Ovary (tissue), 10 donors: Measurements from ENCODE around the gene CNOT1. TPM values are rescaled to one million over a fixed set of nuclear protein-coding genes. Genes with fewer than 3 reads are reported as not detected.

Experiments used
- DNase-seq, 5 donors: peaks; one replicate each; pipeline ENCODE4 v3.0.0-alpha.2; 2019 to 2020
- H3K27ac ChIP-seq, 2 donors: fragments of 200-600 bp; one replicate each; pipeline versions ENCODE4 v1.5.1 to v1.8.0; 2019 to 2022
- H3K27me3 ChIP-seq: fragments of 200-600 bp; one replicate; pipeline ENCODE4 v1.8.0; 2022
- H3K36me3 ChIP-seq: fragments of 200-600 bp; sonication (generic); one replicate; pipeline ENCODE4 v1.5.1; 2019
- H3K4me1 ChIP-seq: one replicate; pipeline ENCODE4 v1.8.1; 2013; ENCODE audit warnings: mild to moderate bottlenecking, moderate library complexity; ENCODE audit not compliant: insufficient read depth
- H3K4me3 ChIP-seq: fragments of 200-600 bp; sonication (generic); one replicate; pipeline ENCODE4 v1.5.1; 2017
- H3K9me3 ChIP-seq, 2 donors: fragments of 200-600 bp in 1 of 2; sonication (generic) in 1 of 2; one replicate each; pipeline versions ENCODE4 v1.5.1 to v1.8.1; 2013 to 2019; ENCODE audit warnings: mild to moderate bottlenecking in 1 of 2, moderate library complexity in 1 of 2
- CTCF ChIP-seq, 3 donors: fragments of 450-650 bp in 2 of 3; fragments of 200-600 bp in 1 of 3; IDR thresholded peaks; one replicate each; pipeline versions ENCODE4 v1.5.1 to v1.8.0; 2016 to 2022; ENCODE audit warnings: antibody characterized with exemption in 3 of 3, mild to moderate bottlenecking in 1 of 3
- EP300 ChIP-seq: sonication (generic); formaldehyde crosslinking; IDR thresholded peaks from one replicate; pipeline ENCODE4 v1.6.1; 2017; ENCODE audit warnings: antibody characterized with exemption
- POLR2A ChIP-seq: fragments of 450-650 bp; IDR thresholded peaks from one replicate; pipeline ENCODE4 v1.6.1; 2017; ENCODE audit warnings: antibody characterized with exemption, mild to moderate bottlenecking, moderate library complexity
- WGBS, 3 donors: extraction: QIAGEN DNeasy Blood & Tissue Kit in 1 of 3; methylation state at CpG; one replicate each; pipeline versions ENCODE4 v1.1.5 to v1.1.7; 2013 to 2017; 5-methylcytosine and 5-hydroxymethylcytosine counted together
- intact Hi-C, 4 donors: fragments of 100-400 bp; cut with DNase I; formaldehyde crosslinking; loops; one replicate each; pipeline versions ENCODE4 v1.11.0 to v1.15.1; 2022 to 2023
- long read RNA-seq, 3 donors: library from polyadenylated mRNA in 2 of 3; unstranded in 2 of 3; transcript quantifications; one replicate each; pipeline ENCODE4 v2.0.0 and lab custom pipeline, GENCODE V29; 2021 to 2026
- polyA plus RNA-seq, 2 donors: library from polyadenylated mRNA; stranded (reverse); fragments of 200-250 nt in 1 of 2; fragments of 350-450 nt in 1 of 2; fragmentation: Illumina TruSeq in 1 of 2; extraction: RNeasy Lipid Tissue Mini Kit (QIAGEN cat#74804) in 1 of 2; gene quantifications; one replicate each; pipeline ENCODE4 v1.2.3, GENCODE V29; 2013 to 2014
- total RNA-seq, 7 donors: library from RNA; depleted of rRNA in 2 of 7; stranded (reverse); fragments of >200 nt in 2 of 7; fragmentation: NEBNext Ultra II Directional in 3 of 7; extraction: Animal tissue kit (Norgen Biotek cat#: 25700) in 3 of 7; gene quantifications; one replicate each; pipeline versions ENCODE4 v1.1.0 to v1.2.4, GENCODE V29; 2016 to 2023
- donor health status: DM: no; HTN: no; CAD: no; lungs with moderate emphysema.
- donor health status: DM: no; HTN: no; CAD: no.
- donor health status: Bipolar disorder and iron deficiency.
- donor health status: DM: yes; HTN: yes; CAD: no.
- donor health status: DM: no; HTN: no; CAD: no.
- donor health status: DM: yes; HTN: yes; CAD: no.

Gene CNOT1
- total RNA-seq (100 to 1,000 TPM in 5 of 7 donors, 10 to 100 TPM in 2; 64.7 to 145 (median 126) TPM), polyA plus RNA-seq (100 to 1,000 TPM in 1 of 2 donors, 10 to 100 TPM in 1; 63.8 to 105 TPM)
- long read RNA-seq, donor 1, partial matches to known transcripts = 12 of 19 reads
- long read RNA-seq, donor 1, other reads (novel, unspliced or antisense) = 6 of 19 reads
- long read RNA-seq, donor 2, full-length matches to known transcripts = 8 of 21 reads
- long read RNA-seq, donor 2, partial matches to known transcripts = 13 of 21 reads
- long read RNA-seq, donor 2, other reads (novel, unspliced or antisense) = 0 of 21 reads
- long read RNA-seq, donor 3, full-length matches to known transcripts = 18 of 42 reads
- long read RNA-seq, donor 3, partial matches to known transcripts = 15 of 42 reads
- long read RNA-seq, donor 3, other reads (novel, unspliced or antisense) = 9 of 42 reads

- intact Hi-C loops = loop anchor here in 2 of 4 donors (10.0 kb wide), 1 partner anchor 115 kb away; the partner anchor contains the start of gene SETD6 (in 2 of the 2)
- no peak for TF ChIP-seq CTCF (IDR thresholded peaks at IDR 0.05)
- TF ChIP-seq POLR2A = peak; percentile 82
- Histone ChIP-seq H3K4me1 (peaks cover 6% of the 10 kb centered on the region), H3K9me3 (no peaks in the 10 kb centered on the region), H3K27me3 (no peaks in the 10 kb centered on the region), H3K4me3 (peak within 1 kb of the TSS; percentile 98), H3K36me3 (no peaks in the 10 kb centered on the region), H3K27ac (peak within 1 kb of the TSS; percentile 92 to 96)
- 0 to 1% (median 1%) methylated on average over 61 of the region's 61 CpGs for WGBS, 3 donors
- DNase-seq = peak; percentile 97 to 99 (median 98)
Measured at GRCh38 chr16:58629733-58630640, at the start of gene CNOT1. Gene CNOT1 (minus strand): TSS chr16:58629826. CDS start chr16:58599337, 30,489 bp downstream.

GRCh38 chr16:58678716-58679115 is 49.1 kb upstream of the CNOT1 start:
- TF ChIP-seq EP300 = no peak
- no peak for TF ChIP-seq POLR2A
- TF ChIP-seq CTCF (IDR thresholded peaks at IDR 0.05) = no peak
- no peak overlapping the region for H3K4me3 ChIP-seq
- H3K4me1 ChIP-seq = no peaks in the 10 kb centered on the region
- H3K9me3 ChIP-seq = no peaks in the 10 kb centered on the region
- no peaks in the 10 kb centered on the region for H3K27me3 ChIP-seq
- H3K36me3 ChIP-seq = no peaks in the 10 kb centered on the region
- 61 to 65% (median 65%) methylated on average over 3 of the region's 3 CpGs for WGBS, 3 donors
- DNase-seq = no peak
- H3K27ac ChIP-seq = no peak overlapping the region
- intact Hi-C loops = no loop called here

GRCh38 chr16:58678269-58678668 is 48.6 kb upstream of the CNOT1 start:
- Histone ChIP-seq H3K36me3 (no peaks in the 10 kb centered on the region), H3K27me3 (no peaks in the 10 kb centered on the region), H3K9me3 (no peaks in the 10 kb centered on the region), H3K4me1 (no peaks in the 10 kb centered on the region), H3K27ac (no peak overlapping the region), H3K4me3 (no peak overlapping the region)
- no peak for DNase-seq
- intact Hi-C loops = no loop called here
- WGBS, 3 donors = 97 to 98% (median 98%) methylated on average over 4 of the region's 4 CpGs
- TF ChIP-seq POLR2A (no peak), CTCF (IDR thresholded peaks at IDR 0.05) (no peak), EP300 (no peak)

GRCh38 chr16:58670946-58671583 is 41.4 kb upstream of the CNOT1 start:
- Histone ChIP-seq H3K27ac (no peak overlapping the region), H3K9me3 (no peaks in the 10 kb centered on the region), H3K4me3 (no peak overlapping the region), H3K27me3 (no peaks in the 10 kb centered on the region), H3K36me3 (no peaks in the 10 kb centered on the region), H3K4me1 (no peaks in the 10 kb centered on the region)
- TF ChIP-seq CTCF (IDR thresholded peaks at IDR 0.05) = no peak
- no peak for TF ChIP-seq POLR2A
- no peak for TF ChIP-seq EP300
- DNase-seq = no peak
- intact Hi-C loops = no loop called here
- WGBS, 3 donors = 91 to 92% (median 92%) methylated on average over 18 of the region's 18 CpGs
